Measurements from ENCODE around the gene GRSF1.

DNA sequence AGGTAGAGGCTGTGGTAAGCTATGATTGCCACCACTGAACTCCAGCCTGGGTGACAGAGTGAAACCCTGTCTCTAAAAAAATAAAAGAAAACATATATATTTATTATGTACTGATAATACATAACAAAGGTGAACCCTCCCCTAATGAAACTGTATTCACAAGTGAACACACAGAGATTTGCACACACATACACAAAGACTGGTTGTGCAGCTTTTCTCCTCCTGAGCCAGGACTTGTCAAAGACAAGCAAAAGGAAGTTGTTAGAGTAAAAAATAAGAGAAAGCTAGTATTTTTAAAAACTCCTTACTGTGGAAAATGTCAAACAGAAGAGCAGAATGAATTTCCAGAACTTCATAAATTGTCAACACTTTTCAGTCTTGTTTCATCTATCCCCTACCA lies 1.5 kb upstream of the GRSF1 start:
- TF ChIP-seq, protein P1, sequence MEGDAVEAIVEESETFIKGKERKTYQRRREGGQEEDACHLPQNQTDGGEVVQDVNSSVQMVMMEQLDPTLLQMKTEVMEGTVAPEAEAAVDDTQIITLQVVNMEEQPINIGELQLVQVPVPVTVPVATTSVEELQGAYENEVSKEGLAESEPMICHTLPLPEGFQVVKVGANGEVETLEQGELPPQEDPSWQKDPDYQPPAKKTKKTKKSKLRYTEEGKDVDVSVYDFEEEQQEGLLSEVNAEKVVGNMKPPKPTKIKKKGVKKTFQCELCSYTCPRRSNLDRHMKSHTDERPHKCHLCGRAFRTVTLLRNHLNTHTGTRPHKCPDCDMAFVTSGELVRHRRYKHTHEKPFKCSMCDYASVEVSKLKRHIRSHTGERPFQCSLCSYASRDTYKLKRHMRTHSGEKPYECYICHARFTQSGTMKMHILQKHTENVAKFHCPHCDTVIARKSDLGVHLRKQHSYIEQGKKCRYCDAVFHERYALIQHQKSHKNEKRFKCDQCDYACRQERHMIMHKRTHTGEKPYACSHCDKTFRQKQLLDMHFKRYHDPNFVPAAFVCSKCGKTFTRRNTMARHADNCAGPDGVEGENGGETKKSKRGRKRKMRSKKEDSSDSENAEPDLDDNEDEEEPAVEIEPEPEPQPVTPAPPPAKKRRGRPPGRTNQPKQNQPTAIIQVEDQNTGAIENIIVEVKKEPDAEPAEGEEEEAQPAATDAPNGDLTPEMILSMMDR (IDR thresholded peaks at IDR 0.05; ENCODE audit: borderline replicate concordance, extremely low read depth, low read length, poor library complexity, severe bottlenecking) = no peak
- no peak for TF ChIP-seq EZH2 (IDR thresholded peaks at IDR 0.05; ENCODE audit: borderline replicate concordance, low read depth, low read length, severe bottlenecking)
